ENCODE data around the gene KLRK1. TPM values are rescaled to one million over a fixed set of nuclear protein-coding genes. Genes with fewer than 3 reads are reported as not detected.
"Not testable (repeated sequence)": the region's sequence is repeated elsewhere in the genome, so short reads cannot be mapped to it uniquely, and the experiment has no call there.

Gene KLRK1
- total RNA-seq, 1 donor from 2014 or later: not detected

DNA sequence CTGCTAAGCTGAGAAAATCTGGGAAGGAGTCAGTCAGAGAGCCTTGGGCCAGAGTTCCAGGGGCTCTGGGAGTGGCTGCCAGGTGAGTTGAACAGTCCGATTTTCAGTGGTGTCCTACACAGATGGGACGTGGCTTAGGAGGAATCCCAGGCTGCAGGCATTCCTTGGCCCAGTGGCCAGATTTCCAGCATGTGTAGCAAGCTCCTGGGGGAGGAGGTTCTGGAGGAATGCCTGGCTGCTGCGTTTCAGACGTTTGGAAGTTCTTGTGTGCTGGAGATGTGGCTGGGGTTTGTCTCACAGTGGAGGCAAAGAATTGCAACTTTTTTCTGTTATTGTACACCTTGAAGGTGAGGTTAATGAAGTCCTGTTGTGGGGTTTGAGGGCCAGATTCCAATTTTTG is 53.6 kb downstream of the KLRK1 start:
- peaks cover 28% of the 10 kb centered on the region for H3K27me3 Mint-ChIP-seq
- H3K27ac Mint-ChIP-seq; intact Hi-C loops (cut with micrococcal nuclease); H3K36me3 Mint-ChIP-seq (ENCODE audit: low read depth); H3K4me3 Mint-ChIP-seq; H3K4me1 Mint-ChIP-seq; DNase-seq; H3K9me3 Mint-ChIP-seq: not testable (repeated sequence)

DNA sequence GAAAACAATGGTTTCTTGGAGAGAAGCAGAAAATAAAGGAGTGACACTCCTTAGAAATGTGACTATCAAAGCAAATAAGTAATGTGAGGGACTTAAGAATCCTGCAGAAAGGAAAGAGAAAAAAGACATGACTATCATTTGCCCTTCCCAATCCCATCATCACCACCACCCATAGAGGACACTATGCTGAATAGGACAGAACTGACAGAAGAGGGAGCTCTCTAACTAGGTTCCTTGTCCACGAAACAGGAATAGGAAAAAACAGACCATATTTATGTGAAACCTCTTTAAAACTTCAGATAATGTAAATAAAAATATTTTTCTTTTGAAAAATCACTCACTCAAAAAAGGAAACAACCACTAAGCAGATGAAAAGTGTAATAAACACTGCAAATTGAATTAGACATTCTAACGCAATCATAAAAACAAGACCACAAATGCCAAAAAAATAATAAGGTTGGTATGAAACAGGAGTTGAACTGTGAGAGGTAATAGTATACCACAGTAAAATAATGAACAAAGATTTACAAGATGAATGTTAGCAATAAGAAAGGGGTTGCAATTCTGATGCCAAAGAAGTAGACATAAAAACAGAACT is 58.1 kb downstream of the KLRK1 start:
- DNase-seq: no peak
- Mint-ChIP-seq H3K4me1 (no peaks in the 10 kb centered on the region), H3K9me3 (no peaks in the 10 kb centered on the region), H3K27me3 (peaks cover 11% of the 10 kb centered on the region), H3K4me3 (no peak overlapping the region), H3K36me3 (ENCODE audit: low read depth) (no peaks in the 10 kb centered on the region), H3K27ac (no peak overlapping the region)
- intact Hi-C loops (cut with micrococcal nuclease): loop anchor here (2.0 kb wide), 1 partner anchor 231 kb away; no protein-coding TSS in a partner anchor

DNA sequence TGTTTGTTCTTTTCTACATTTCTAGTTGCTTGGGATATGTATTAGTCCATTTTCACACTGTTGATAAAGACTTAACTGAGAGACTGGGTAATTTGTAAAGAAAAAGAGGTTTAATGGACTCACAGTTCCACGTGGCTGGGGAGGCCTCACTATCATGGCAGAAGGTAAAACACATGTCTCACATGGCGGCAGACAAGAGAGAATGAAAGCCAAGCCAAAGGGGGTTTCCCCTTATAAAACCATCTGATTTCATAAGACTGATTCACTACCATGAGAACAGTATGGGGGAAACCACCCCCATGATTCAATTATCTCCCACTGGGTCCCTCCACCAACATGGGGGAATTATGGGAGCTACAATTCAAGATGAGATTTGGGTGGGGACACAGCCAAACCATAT is 61.1 kb downstream of the KLRK1 start:
- H3K36me3 Mint-ChIP-seq (ENCODE audit: low read depth); H3K4me1 Mint-ChIP-seq; H3K4me3 Mint-ChIP-seq; DNase-seq; intact Hi-C loops (cut with micrococcal nuclease); H3K9me3 Mint-ChIP-seq; H3K27ac Mint-ChIP-seq: not testable (repeated sequence)
- peaks cover 12% of the 10 kb centered on the region for H3K27me3 Mint-ChIP-seq

Other genes starting within 250 kb of the KLRK1 start
- gene OLR1, start 217.9 kb downstream of the KLRK1 start, total RNA-seq: not detected in 2 replicates
- not detected in 2 replicates for gene TMEM52B, start 211.0 kb downstream of the KLRK1 start, total RNA-seq
- gene GABARAPL1, start 177.2 kb downstream of the KLRK1 start, total RNA-seq: 1.5 and 2.6 TPM in 2 replicates
- gene KLRD1, start 82.2 kb downstream of the KLRK1 start, total RNA-seq: 1.2 and 1.7 TPM in 2 replicates
- not detected in 2 replicates for gene KLRC4, start 19.7 kb upstream of the KLRK1 start, total RNA-seq
- gene KLRC3, start 30.6 kb upstream of the KLRK1 start, total RNA-seq: not detected in 2 replicates
- not detected in 2 replicates for gene KLRC2, start 46.0 kb upstream of the KLRK1 start, total RNA-seq
- gene KLRC1, start 63.3 kb upstream of the KLRK1 start, total RNA-seq: not detected in 2 replicates
- gene EIF2S3B, start 115.8 kb upstream of the KLRK1 start, total RNA-seq: 0.62 and 0.98 TPM in 2 replicates
- 88.6 and 91.1 TPM in 2 replicates for gene MAGOHB, start 223.6 kb upstream of the KLRK1 start, total RNA-seq